Lung (tissue), 12 donors: Measurements from ENCODE around the gene DOK4. TPM values are rescaled to one million over a fixed set of nuclear protein-coding genes. Genes with fewer than 3 reads are reported as not detected.
"Not testable (repeated sequence)": the region's sequence is repeated elsewhere in the genome, so short reads cannot be mapped to it uniquely, and the experiment has no call there.

ENCODE experiments used
- ATAC-seq: fragments of 200-7000 bp; cut with Tn5 transposase; one replicate; pipeline ENCODE4 v1.9.1; 2020; ENCODE audit warnings: moderate number of reproducible peaks; ENCODE audit not compliant: insufficient read depth, low FRiP score
- DNase-seq, 3 donors: peaks; one replicate each; pipeline ENCODE4 v3.0.0-alpha.2; 2013 to 2017
- H3K27ac ChIP-seq, 2 donors: one replicate each; pipeline ENCODE4 v1.5.1; 2013; ENCODE audit warnings: mild to moderate bottlenecking in 2 of 2, moderate library complexity in 2 of 2, control low read depth in 1 of 2, inconsistent platforms in 1 of 2, low read depth in 1 of 2, low read length in 1 of 2
- H3K27me3 ChIP-seq, 3 donors: one replicate each; pipeline ENCODE4 v1.5.1; 2013; ENCODE audit warnings: low read length in 2 of 3; ENCODE audit not compliant: control insufficient read depth in 3 of 3, insufficient read depth in 3 of 3
- H3K36me3 ChIP-seq, 4 donors: one replicate each; pipeline ENCODE4 v1.5.1; 2013; ENCODE audit warnings: low read length in 4 of 4, mild to moderate bottlenecking in 1 of 4, moderate library complexity in 1 of 4; ENCODE audit not compliant: control insufficient read depth in 4 of 4, insufficient read depth in 4 of 4
- H3K4me1 ChIP-seq, 5 donors: one replicate each; pipeline ENCODE4 v1.5.1; 2013; ENCODE audit warnings: low read length in 5 of 5, mild to moderate bottlenecking in 2 of 5, moderate library complexity in 1 of 5; ENCODE audit not compliant: control insufficient read depth in 5 of 5, insufficient read depth in 5 of 5
- H3K4me3 ChIP-seq: one replicate; pipeline ENCODE4 v1.5.1; 2013; ENCODE audit warnings: mild to moderate bottlenecking, control low read depth, moderate library complexity
- H3K9ac ChIP-seq, 2 donors: one replicate each; pipeline ENCODE4 v1.5.1; 2013; ENCODE audit warnings: low read length in 2 of 2, control low read depth in 1 of 2; ENCODE audit not compliant: insufficient read depth in 1 of 2
- H3K9me3 ChIP-seq, 4 donors: one replicate each; pipeline ENCODE4 v1.5.1; 2013; ENCODE audit warnings: low read length in 3 of 4, mild to moderate bottlenecking in 1 of 4, moderate library complexity in 1 of 4; ENCODE audit not compliant: control insufficient read depth in 4 of 4, insufficient read depth in 3 of 4
- WGBS, 2 donors: extraction: QIAGEN DNeasy Blood & Tissue Kit; methylation state at CpG; one replicate each; pipeline ENCODE4 v1.1.7; 2013; 5-methylcytosine and 5-hydroxymethylcytosine counted together
- polyA plus RNA-seq, 2 donors: library from polyadenylated mRNA; stranded (reverse); fragments of 200-250 nt; gene quantifications; one replicate each; pipeline ENCODE4 v1.2.1, GENCODE V29; 2013
- total RNA-seq, 2 donors: library from RNA; depleted of rRNA in 1 of 2; stranded (reverse); fragments of >200 nt in 1 of 2; gene quantifications; one replicate each; pipeline ENCODE4 v1.2.1, GENCODE V29; 2014 to 2021
- TF ChIP-seq, protein P1 (sequence below): IDR thresholded peaks from 2 replicates; pipeline ENCODE4 v1.5.1; 2012; ENCODE audit warnings: mild to moderate bottlenecking; ENCODE audit errors: control extremely low read depth, extremely low read depth
- donor health status: control.
- donor health status: control.
- donor health status: Bipolar disorder and iron deficiency.
- donor health status: healthy.
- donor health status: DM: yes; HTN: yes; CAD: no.

The DOK4 gene
- total and polyA plus RNA-seq, 4 donors = 19.7 to 58.2 (median 51.1) TPM

- H3K27me3 ChIP-seq = no peaks in the 10 kb centered on the region
- 2 to 5% methylated on average over 28 of the region's 28 CpGs for WGBS, 2 donors
- H3K27ac ChIP-seq = peak overlapping the region; percentile 85 to 97
- TF ChIP-seq, protein P1, sequence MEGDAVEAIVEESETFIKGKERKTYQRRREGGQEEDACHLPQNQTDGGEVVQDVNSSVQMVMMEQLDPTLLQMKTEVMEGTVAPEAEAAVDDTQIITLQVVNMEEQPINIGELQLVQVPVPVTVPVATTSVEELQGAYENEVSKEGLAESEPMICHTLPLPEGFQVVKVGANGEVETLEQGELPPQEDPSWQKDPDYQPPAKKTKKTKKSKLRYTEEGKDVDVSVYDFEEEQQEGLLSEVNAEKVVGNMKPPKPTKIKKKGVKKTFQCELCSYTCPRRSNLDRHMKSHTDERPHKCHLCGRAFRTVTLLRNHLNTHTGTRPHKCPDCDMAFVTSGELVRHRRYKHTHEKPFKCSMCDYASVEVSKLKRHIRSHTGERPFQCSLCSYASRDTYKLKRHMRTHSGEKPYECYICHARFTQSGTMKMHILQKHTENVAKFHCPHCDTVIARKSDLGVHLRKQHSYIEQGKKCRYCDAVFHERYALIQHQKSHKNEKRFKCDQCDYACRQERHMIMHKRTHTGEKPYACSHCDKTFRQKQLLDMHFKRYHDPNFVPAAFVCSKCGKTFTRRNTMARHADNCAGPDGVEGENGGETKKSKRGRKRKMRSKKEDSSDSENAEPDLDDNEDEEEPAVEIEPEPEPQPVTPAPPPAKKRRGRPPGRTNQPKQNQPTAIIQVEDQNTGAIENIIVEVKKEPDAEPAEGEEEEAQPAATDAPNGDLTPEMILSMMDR = no peak
- ATAC-seq (peak; percentile 3), DNase-seq (peak in 2 of 3 donors; percentile 33 to 37)
- no peaks in the 10 kb centered on the region for H3K9me3 ChIP-seq
- H3K9ac ChIP-seq = peak overlapping the region; percentile 75 to 86
- H3K4me1 ChIP-seq = peaks cover 0 to 13% (median 6%) of the 10 kb centered on the region in 5 donors
- peaks cover 0 to 3% (median 0%) of the 10 kb centered on the region in 4 donors for H3K36me3 ChIP-seq
- peak overlapping the region; percentile 99 for H3K4me3 ChIP-seq
Observed at GRCh38 chr16:57446531-57447185, 39.6 kb downstream of the DOK4 start.

DNA sequence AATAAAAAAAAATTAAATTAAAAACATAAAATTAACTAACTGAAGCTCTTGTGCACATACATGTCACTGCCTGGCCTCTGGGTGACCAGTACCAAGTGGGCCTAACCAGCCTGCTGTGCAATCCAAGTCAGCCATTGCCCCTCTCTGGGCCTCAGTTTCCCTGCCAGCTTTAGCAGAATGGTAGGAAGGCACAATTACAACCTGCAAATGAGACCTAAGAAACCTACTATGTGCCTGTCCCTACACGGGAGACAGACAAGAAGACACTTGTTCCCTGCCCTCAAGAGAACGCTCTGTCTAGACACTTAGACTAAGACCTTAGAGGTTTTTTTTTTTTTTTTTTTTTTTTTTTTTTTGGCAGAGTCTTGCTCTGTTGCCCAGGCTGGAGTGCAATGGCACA, 40.8 kb downstream of the DOK4 start:
- 96 to 98% methylated on average over 2 of the region's 2 CpGs for WGBS, 2 donors
- Histone ChIP-seq H3K27me3 (no peaks in the 10 kb centered on the region), H3K27ac (no peak overlapping the region), H3K4me3 (no peak overlapping the region), H3K36me3 (peaks cover 0 to 6% (median 3%) of the 10 kb centered on the region in 4 donors), H3K9ac (no peak overlapping the region), H3K4me1 (peaks cover 0 to 13% (median 6%) of the 10 kb centered on the region in 5 donors), H3K9me3 (peaks cover 0 to 2% (median 0%) of the 10 kb centered on the region in 4 donors)
- ATAC-seq = no peak
- TF ChIP-seq, protein P1 = no peak
- no peak for DNase-seq

GRCh38 chr16:57444711-57445110, 41.6 kb downstream of the DOK4 start:
- H3K4me1 ChIP-seq = peaks cover 0 to 13% (median 6%) of the 10 kb centered on the region in 5 donors
- peaks cover 0 to 3% (median 2%) of the 10 kb centered on the region in 4 donors for H3K9me3 ChIP-seq
- H3K4me3 ChIP-seq = no peak overlapping the region
- H3K27me3 ChIP-seq = no peaks in the 10 kb centered on the region
- H3K9ac ChIP-seq = no peak overlapping the region
- no peak overlapping the region for H3K27ac ChIP-seq
- TF ChIP-seq, protein P1 = no peak
- ATAC-seq = no peak
- DNase-seq = no peak
- H3K36me3 ChIP-seq = peaks cover 0 to 11% (median 6%) of the 10 kb centered on the region in 4 donors
- WGBS, 2 donors = 84 to 88% methylated on average over 3 of the region's 3 CpGs

GRCh38 chr16:57440551-57440950, 45.7 kb downstream of the DOK4 start:
- not testable (repeated sequence) for H3K4me1 ChIP-seq, H3K9me3 ChIP-seq, H3K27me3 ChIP-seq, H3K27ac ChIP-seq, H3K9ac ChIP-seq, ATAC-seq, H3K4me3 ChIP-seq, DNase-seq
- 74 to 96% methylated on average over 8 of the region's 8 CpGs for WGBS, 2 donors
- H3K36me3 ChIP-seq = peaks cover 14 to 22% (median 18%) of the 10 kb centered on the region in 4 donors

DNA sequence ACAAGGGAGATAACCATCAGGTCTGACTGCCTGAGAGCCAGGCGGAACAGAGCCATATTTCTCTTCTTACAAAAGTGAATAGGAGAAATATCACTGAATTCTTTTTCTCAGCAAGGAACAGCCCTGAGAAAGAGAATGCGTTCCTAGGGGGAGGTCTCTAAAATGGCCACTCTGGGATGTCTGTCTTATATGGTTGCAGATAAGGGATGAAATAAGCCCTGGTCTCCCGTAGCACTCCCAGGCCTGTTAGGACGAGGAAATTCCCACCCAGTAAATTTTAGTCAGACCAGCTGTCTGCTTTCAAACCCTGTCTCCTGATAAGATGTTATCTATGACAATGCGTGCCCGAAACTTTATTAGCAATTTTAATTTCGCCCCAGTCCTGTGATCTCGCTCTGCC, 46.3 kb downstream of the DOK4 start:
- not testable (repeated sequence) for ATAC-seq, H3K4me1 ChIP-seq, DNase-seq, H3K27me3 ChIP-seq, H3K9me3 ChIP-seq, H3K9ac ChIP-seq, H3K4me3 ChIP-seq, H3K27ac ChIP-seq
- peaks cover 16 to 28% (median 19%) of the 10 kb centered on the region in 4 donors for H3K36me3 ChIP-seq
- 96 to 99% methylated on average over 8 of the region's 8 CpGs for WGBS, 2 donors
